Ascending aorta (tissue), 2 donors: ENCODE measurements around the gene CARD9. TPM values are rescaled to one million over a fixed set of nuclear protein-coding genes. Genes with fewer than 3 reads are reported as not detected.

Experiments
- DNase-seq, 2 donors: peaks; one replicate each; pipeline ENCODE4 v3.0.0-alpha.2; 2019; ENCODE audit warnings: low spot score in 2 of 2
- H3K27ac ChIP-seq, 2 donors: fragments of 200-600 bp; sonication (generic); one replicate each; pipeline ENCODE4 v1.5.1; 2016 to 2017; ENCODE audit warnings: mild to moderate bottlenecking in 1 of 2
- H3K27me3 ChIP-seq: fragments of 200-600 bp; sonication (generic); one replicate; pipeline ENCODE4 v1.5.1; 2017
- H3K36me3 ChIP-seq, 2 donors: fragments of 200-600 bp; sonication (generic); one replicate each; pipeline ENCODE4 v1.5.1; 2016
- H3K4me1 ChIP-seq, 2 donors: fragments of 200-600 bp; sonication (generic); one replicate each; pipeline ENCODE4 v1.5.1; 2016 to 2017; ENCODE audit warnings: mild to moderate bottlenecking in 1 of 2
- H3K4me3 ChIP-seq, 2 donors: fragments of 200-600 bp; sonication (generic); one replicate each; pipeline ENCODE4 v1.5.1; 2016 to 2017; ENCODE audit warnings: mild to moderate bottlenecking in 1 of 2
- H3K9me3 ChIP-seq, 2 donors: fragments of 200-600 bp; sonication (generic); one replicate each; pipeline ENCODE4 v1.5.1; 2016
- CTCF ChIP-seq, 3 experiments: fragments of 200-600 bp in 2 of 3; fragments of 450-650 bp in 1 of 3; sonication (generic) in 2 of 3; IDR thresholded peaks; one replicate each; pipeline ENCODE4 v1.5.1; 2016 to 2019; ENCODE audit warnings: antibody characterized with exemption in 3 of 3, mild to moderate bottlenecking in 1 of 3, moderate library complexity in 1 of 3
- intact Hi-C: fragments of 100-400 bp; cut with DNase I; formaldehyde crosslinking; loops from one replicate; pipeline ENCODE4 v1.15.1; 2023
- total RNA-seq: library from RNA; depleted of rRNA; stranded (reverse); fragments of >200 nt; gene quantifications from one replicate; pipeline ENCODE4 v1.1.0, GENCODE V29; 2016

CARD9 gene
- total RNA-seq, 1 donor from 2014 or later: 0.43 TPM

GRCh38 chr9:136326061-136326760, 47.3 kb downstream of the CARD9 start:
- Histone ChIP-seq H3K4me1 (peaks cover 21 to 27% of the 10 kb centered on the region in 2 donors), H3K9me3 (no peaks in the 10 kb centered on the region), H3K27ac (peak overlapping the region; percentile 76 to 86), H3K27me3 (no peaks in the 10 kb centered on the region), H3K4me3 (no peak overlapping the region), H3K36me3 (no peaks in the 10 kb centered on the region)
- no peak for TF ChIP-seq CTCF (IDR thresholded peaks at IDR 0.05)
- DNase-seq: no peak
- intact Hi-C loops: loop anchor here (5.0 kb wide), 1 partner anchor 76 kb away; the partner anchor contains the start of gene SNAPC4

- H3K4me1 ChIP-seq: peaks cover 21 to 27% of the 10 kb centered on the region in 2 donors
- H3K27me3 ChIP-seq: no peaks in the 10 kb centered on the region
- TF ChIP-seq CTCF (IDR thresholded peaks at IDR 0.05): no peak
- H3K9me3 ChIP-seq: no peaks in the 10 kb centered on the region
- H3K36me3 ChIP-seq: no peaks in the 10 kb centered on the region
- no peak overlapping the region for H3K27ac ChIP-seq
- no peak overlapping the region for H3K4me3 ChIP-seq
- intact Hi-C loops: loop anchor here (5.0 kb wide), 1 partner anchor 77 kb away; the partner anchor contains the start of gene SNAPC4
- no peak for DNase-seq
Measured at GRCh38 chr9:136325358-136325757, 48.1 kb downstream of the CARD9 start.

- H3K4me1 ChIP-seq: peaks cover 21 to 27% of the 10 kb centered on the region in 2 donors
- no peaks in the 10 kb centered on the region for H3K9me3 ChIP-seq
- H3K27me3 ChIP-seq: no peaks in the 10 kb centered on the region
- H3K27ac ChIP-seq: no peak overlapping the region
- TF ChIP-seq CTCF (IDR thresholded peaks at IDR 0.05): no peak
- intact Hi-C loops: loop anchor here (5.0 kb wide), 1 partner anchor 78 kb away; the partner anchor contains the start of gene SNAPC4
- H3K36me3 ChIP-seq: no peaks in the 10 kb centered on the region
- no peak for DNase-seq
- H3K4me3 ChIP-seq: no peak overlapping the region
Measured at GRCh38 chr9:136324501-136325300, 48.8 kb downstream of the CARD9 start.

GRCh38 chr9:136323371-136323789, 50.1 kb downstream of the CARD9 start:
- Histone ChIP-seq H3K9me3 (no peaks in the 10 kb centered on the region), H3K27me3 (no peaks in the 10 kb centered on the region), H3K27ac (no peak overlapping the region), H3K4me1 (peaks cover 11 to 19% of the 10 kb centered on the region in 2 donors), H3K36me3 (no peaks in the 10 kb centered on the region), H3K4me3 (no peak overlapping the region)
- intact Hi-C loops: no loop called here
- TF ChIP-seq CTCF (IDR thresholded peaks at IDR 0.05): no peak
- DNase-seq: no peak

GRCh38 chr9:136322756-136323330, 50.6 kb downstream of the CARD9 start:
- no peaks in the 10 kb centered on the region for H3K9me3 ChIP-seq
- no peak overlapping the region for H3K27ac ChIP-seq
- no peaks in the 10 kb centered on the region for H3K36me3 ChIP-seq
- DNase-seq: no peak
- H3K27me3 ChIP-seq: no peaks in the 10 kb centered on the region
- intact Hi-C loops: no loop called here
- H3K4me3 ChIP-seq: no peak overlapping the region
- TF ChIP-seq CTCF (IDR thresholded peaks at IDR 0.05): no peak
- H3K4me1 ChIP-seq: peaks cover 7 to 15% of the 10 kb centered on the region in 2 donors
